Measurements from ENCODE around the gene TPSAB1.
A peak's percentile ranks its signal among the peaks of the same experiment; 100 is the strongest.
"Not testable (repeated sequence)": the region's sequence is repeated elsewhere in the genome, so short reads cannot be mapped to it uniquely, and the experiment has no call there.

Gene TPSAB1

GRCh38 chr16:1245452-1246020 is 5.0 kb downstream of the TPSAB1 start:
- Histone ChIP-seq H3K4me2 (ENCODE audit: low read depth, low read length, poor library complexity, severe bottlenecking) (peak overlapping the region; percentile 16), H2AFZ (ENCODE audit: low read length) (no peak overlapping the region), H3K9me3 (ENCODE audit: insufficient read depth, low read depth, low read length) (no peaks in the 10 kb centered on the region), H4K20me1 (ENCODE audit: insufficient read depth, low read length, poor library complexity, severe bottlenecking) (no peaks in the 10 kb centered on the region), H3K4me1 (ENCODE audit: insufficient read depth, low read length, poor library complexity, severe bottlenecking) (no peaks in the 10 kb centered on the region), H3K9me2 (replicated peaks; ENCODE audit: low read depth, low read length) (no peaks in the 10 kb centered on the region), H3K36me3 (ENCODE audit: insufficient read depth, low read length) (no peaks in the 10 kb centered on the region), H3F3A (ENCODE audit: low read depth) (no peaks in the 10 kb centered on the region), H3K79me2 (ENCODE audit: insufficient read depth, low read length) (no peaks in the 10 kb centered on the region), H3K27me3 (ENCODE audit: insufficient read depth, low read length, poor library complexity, severe bottlenecking) (no peaks in the 10 kb centered on the region), H3K9ac (ENCODE audit: low read depth, low read length, poor library complexity, severe bottlenecking) (peak overlapping the region; percentile 36), H3K4me3 (ENCODE audit: low read length, poor library complexity, severe bottlenecking) (no peak overlapping the region)
- TF ChIP-seq EZH2phosphoT487 (IDR thresholded peaks at IDR 0.05; ENCODE audit: borderline replicate concordance) (no peak), CTCF (conservative IDR thresholded peaks at IDR 0.05; ENCODE audit: low read length) (no peak)

GRCh38 chr16:1247903-1248537 is 7.5 kb downstream of the TPSAB1 start:
- H3K9me2 ChIP-seq (replicated peaks; ENCODE audit: low read depth, low read length); H3K27me3 ChIP-seq (ENCODE audit: insufficient read depth, low read length, poor library complexity, severe bottlenecking); H3K36me3 ChIP-seq (ENCODE audit: insufficient read depth, low read length); H3F3A ChIP-seq (ENCODE audit: low read depth); H3K79me2 ChIP-seq (ENCODE audit: insufficient read depth, low read length); H3K9me3 ChIP-seq (ENCODE audit: insufficient read depth, low read depth, low read length); H3K4me1 ChIP-seq (ENCODE audit: insufficient read depth, low read length, poor library complexity, severe bottlenecking); H3K9ac ChIP-seq (ENCODE audit: low read depth, low read length, poor library complexity, severe bottlenecking); H3K4me2 ChIP-seq (ENCODE audit: low read depth, low read length, poor library complexity, severe bottlenecking); H4K20me1 ChIP-seq (ENCODE audit: insufficient read depth, low read length, poor library complexity, severe bottlenecking); H3K4me3 ChIP-seq (ENCODE audit: low read length, poor library complexity, severe bottlenecking); H2AFZ ChIP-seq (ENCODE audit: low read length): not testable (repeated sequence)

- H3K79me2 ChIP-seq (ENCODE audit: insufficient read depth, low read length); H3K4me2 ChIP-seq (ENCODE audit: low read depth, low read length, poor library complexity, severe bottlenecking); H4K20me1 ChIP-seq (ENCODE audit: insufficient read depth, low read length, poor library complexity, severe bottlenecking); H3K9me3 ChIP-seq (ENCODE audit: insufficient read depth, low read depth, low read length); H3K4me3 ChIP-seq (ENCODE audit: low read length, poor library complexity, severe bottlenecking); H3K4me1 ChIP-seq (ENCODE audit: insufficient read depth, low read length, poor library complexity, severe bottlenecking); H2AFZ ChIP-seq (ENCODE audit: low read length); H3K9ac ChIP-seq (ENCODE audit: low read depth, low read length, poor library complexity, severe bottlenecking); H3K36me3 ChIP-seq (ENCODE audit: insufficient read depth, low read length); H3F3A ChIP-seq (ENCODE audit: low read depth); H3K9me2 ChIP-seq (replicated peaks; ENCODE audit: low read depth, low read length); H3K27me3 ChIP-seq (ENCODE audit: insufficient read depth, low read length, poor library complexity, severe bottlenecking): not testable (repeated sequence)
Measured at GRCh38 chr16:1249031-1249755, 8.7 kb downstream of the TPSAB1 start.

GRCh38 chr16:1253701-1254364 is 13.3 kb downstream of the TPSAB1 start:
- not testable (repeated sequence) for H3K9ac ChIP-seq (ENCODE audit: low read depth, low read length, poor library complexity, severe bottlenecking); H3K9me3 ChIP-seq (ENCODE audit: insufficient read depth, low read depth, low read length)

GRCh38 chr16:1254821-1255220 is 14.3 kb downstream of the TPSAB1 start:
- not testable (repeated sequence) for H3K9ac ChIP-seq (ENCODE audit: low read depth, low read length, poor library complexity, severe bottlenecking); H3K9me3 ChIP-seq (ENCODE audit: insufficient read depth, low read depth, low read length); H3K79me2 ChIP-seq (ENCODE audit: insufficient read depth, low read length); H3K4me1 ChIP-seq (ENCODE audit: insufficient read depth, low read length, poor library complexity, severe bottlenecking); H3K4me2 ChIP-seq (ENCODE audit: low read depth, low read length, poor library complexity, severe bottlenecking); H4K20me1 ChIP-seq (ENCODE audit: insufficient read depth, low read length, poor library complexity, severe bottlenecking); H3K4me3 ChIP-seq (ENCODE audit: low read length, poor library complexity, severe bottlenecking); H3K9me2 ChIP-seq (replicated peaks; ENCODE audit: low read depth, low read length); H2AFZ ChIP-seq (ENCODE audit: low read length); H3F3A ChIP-seq (ENCODE audit: low read depth); H3K36me3 ChIP-seq (ENCODE audit: insufficient read depth, low read length); H3K27me3 ChIP-seq (ENCODE audit: insufficient read depth, low read length, poor library complexity, severe bottlenecking)

More at GRCh38 chr16:1253701-1254364, 13.3 kb downstream of the TPSAB1 start:
- not testable (repeated sequence) for H2AFZ ChIP-seq (ENCODE audit: low read length); H3K4me3 ChIP-seq (ENCODE audit: low read length, poor library complexity, severe bottlenecking); H3K27me3 ChIP-seq (ENCODE audit: insufficient read depth, low read length, poor library complexity, severe bottlenecking); H3F3A ChIP-seq (ENCODE audit: low read depth); H3K9me2 ChIP-seq (replicated peaks; ENCODE audit: low read depth, low read length); H3K79me2 ChIP-seq (ENCODE audit: insufficient read depth, low read length); H4K20me1 ChIP-seq (ENCODE audit: insufficient read depth, low read length, poor library complexity, severe bottlenecking); H3K4me2 ChIP-seq (ENCODE audit: low read depth, low read length, poor library complexity, severe bottlenecking); H3K36me3 ChIP-seq (ENCODE audit: insufficient read depth, low read length); H3K4me1 ChIP-seq (ENCODE audit: insufficient read depth, low read length, poor library complexity, severe bottlenecking)

GRCh38 chr16:1255276-1256122 is 15.0 kb downstream of the TPSAB1 start, which contains the start of gene TPSD1:
TPSD1 (plus strand) TSS chr16:1256069; CDS start chr16:1256281, 212 bp downstream.
- not testable (repeated sequence) for H3K9ac ChIP-seq (ENCODE audit: low read depth, low read length, poor library complexity, severe bottlenecking); H3K27me3 ChIP-seq (ENCODE audit: insufficient read depth, low read length, poor library complexity, severe bottlenecking); H4K20me1 ChIP-seq (ENCODE audit: insufficient read depth, low read length, poor library complexity, severe bottlenecking)

More at GRCh38 chr16:1255276-1256122, 15.0 kb downstream of the TPSAB1 start, which contains the start of gene TPSD1:
- H3K4me3 ChIP-seq (ENCODE audit: low read length, poor library complexity, severe bottlenecking); H3K4me1 ChIP-seq (ENCODE audit: insufficient read depth, low read length, poor library complexity, severe bottlenecking); H3K36me3 ChIP-seq (ENCODE audit: insufficient read depth, low read length); H3K9me2 ChIP-seq (replicated peaks; ENCODE audit: low read depth, low read length); H2AFZ ChIP-seq (ENCODE audit: low read length); H3K4me2 ChIP-seq (ENCODE audit: low read depth, low read length, poor library complexity, severe bottlenecking); H3K79me2 ChIP-seq (ENCODE audit: insufficient read depth, low read length); H3K9me3 ChIP-seq (ENCODE audit: insufficient read depth, low read depth, low read length); H3F3A ChIP-seq (ENCODE audit: low read depth): not testable (repeated sequence)
